ENCODE measurements around the gene ST14.
"Not testable (repeated sequence)": the region's sequence is repeated elsewhere in the genome, so short reads cannot be mapped to it uniquely, and the experiment has no call there.

DNA sequence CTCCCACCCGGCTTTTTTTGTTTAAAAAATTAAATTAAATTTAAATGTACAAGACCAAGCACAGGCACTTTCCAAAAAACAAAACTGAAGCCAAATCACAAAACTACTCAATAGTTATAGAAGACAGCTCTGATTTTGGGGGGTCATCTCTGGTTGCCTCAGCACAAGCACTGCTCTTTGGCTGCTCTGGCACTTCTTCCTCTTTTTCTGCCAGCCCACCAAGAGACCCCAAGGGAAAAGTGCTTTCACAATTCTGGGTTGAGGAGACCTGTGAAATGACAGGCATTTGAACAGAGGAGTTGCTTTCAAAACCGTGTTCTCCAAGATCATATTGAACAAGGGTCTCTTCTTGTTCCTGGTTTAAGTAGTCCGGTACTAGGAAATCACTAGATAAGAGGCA, 74.3 kb downstream of the ST14 start:
- not testable (repeated sequence) for TF ChIP-seq POLR2A, POLR2AphosphoS5 (IDR thresholded peaks at IDR 0.05; ENCODE audit: low read depth, low read length)
